A673 (cell line): Measurements from ENCODE around the gene TREML2. TPM values are rescaled to one million over a fixed set of nuclear protein-coding genes. Genes with fewer than 3 reads are reported as not detected.

Experiments
- BruUV-seq: library from RNA; stranded (reverse); fragments of 400-500 nt; replicated peaks from 2 replicates; lab custom pipeline; 2021; lab: Mats Ljungman, UMichigan
- CTCF ChIA-PET: fragments of 300-600 bp; sonication (Branson Sonifier 250); formaldehyde crosslinking; loops from one replicate; lab custom pipeline; 2022; ENCODE audit warnings: antibody characterized with exemption; lab: Charles Lee
- POLR2A ChIA-PET: fragments of 300-600 bp; sonication (Branson Sonifier 250); formaldehyde crosslinking; loops from one replicate; lab custom pipeline; 2022; ENCODE audit warnings: antibody characterized with exemption; ENCODE audit not compliant: low non-redundant PET; lab: Charles Lee
- DNase-seq: peaks from one replicate; pipeline ENCODE4 v3.0.0-alpha.2; 2015; ENCODE audit warnings: low spot score
- H3K27ac ChIP-seq: fragments of 200-600 bp; sonication (generic); 2 replicates; pipeline ENCODE4 v1.5.1; 2016; ENCODE audit warnings: mixed run types, low read depth, mild to moderate bottlenecking, mixed read lengths, antibody characterized with exemption, low read length; ENCODE audit not compliant: poor library complexity, severe bottlenecking
- H3K27me3 ChIP-seq: fragments of 200-600 bp; sonication (generic); replicated peaks from 2 replicates; pipeline ENCODE4 v1.6.1; 2017; ENCODE audit warnings: mixed run types, low read depth, mild to moderate bottlenecking, mixed read lengths, antibody characterized with exemption, low read length; ENCODE audit not compliant: insufficient read depth, poor library complexity
- H3K36me3 ChIP-seq: fragments of 200-600 bp; sonication (generic); 2 replicates; pipeline ENCODE4 v1.6.1; 2016; ENCODE audit warnings: mixed run types, mild to moderate bottlenecking, mixed read lengths, antibody characterized with exemption, low read length; ENCODE audit not compliant: insufficient read depth, poor library complexity, severe bottlenecking
- H3K4me1 ChIP-seq: fragments of 200-600 bp; sonication (generic); 2 replicates; pipeline ENCODE4 v1.6.1; 2017; ENCODE audit warnings: mixed run types, mild to moderate bottlenecking, mixed read lengths, antibody characterized with exemption, low read length; ENCODE audit not compliant: insufficient read depth, poor library complexity, severe bottlenecking
- H3K4me3 ChIP-seq: fragments of 200-600 bp; sonication (generic); 2 replicates; pipeline ENCODE4 v1.5.1; 2016; ENCODE audit warnings: low read depth, mixed run types, mild to moderate bottlenecking, mixed read lengths, low read length; ENCODE audit not compliant: poor library complexity, severe bottlenecking
- H3K9me3 ChIP-seq: fragments of 200-600 bp; sonication (generic); 2 replicates; pipeline ENCODE4 v1.6.1; 2016; ENCODE audit warnings: mixed run types, low read depth, mild to moderate bottlenecking, mixed read lengths, antibody characterized with exemption, low read length; ENCODE audit not compliant: poor library complexity, severe bottlenecking
- EZH2 ChIP-seq: fragments of 200-600 bp; sonication (generic); IDR thresholded peaks from 2 replicates; pipeline ENCODE4 v1.6.1; 2017; ENCODE audit warnings: borderline replicate concordance, low read depth, mild to moderate bottlenecking, mixed read lengths, antibody characterized with exemption, low read length; ENCODE audit not compliant: poor library complexity, severe bottlenecking
- intact Hi-C: fragments of 100-400 bp; cut with micrococcal nuclease; formaldehyde crosslinking; loops from one replicate; pipeline ENCODE4 v1.10.0; 2022; ENCODE audit not compliant: unreplicated experiment
- total RNA-seq: library from RNA; stranded (reverse); gene quantifications from 2 replicates; pipeline ENCODE4 v1.2.3, GENCODE V29; 2021
- TF ChIP-seq, protein P1 (sequence below): fragments of 300-800, 200-600 bp; sonication (generic); conservative IDR thresholded peaks from 2 replicates; pipeline ENCODE4 v1.5.1; 2017; ENCODE audit warnings: low read depth, mild to moderate bottlenecking, antibody characterized with exemption, low read length, moderate library complexity, mixed read lengths

Gene TREML2
- total RNA-seq, 1 experiment from 2014 or later = not detected

DNA sequence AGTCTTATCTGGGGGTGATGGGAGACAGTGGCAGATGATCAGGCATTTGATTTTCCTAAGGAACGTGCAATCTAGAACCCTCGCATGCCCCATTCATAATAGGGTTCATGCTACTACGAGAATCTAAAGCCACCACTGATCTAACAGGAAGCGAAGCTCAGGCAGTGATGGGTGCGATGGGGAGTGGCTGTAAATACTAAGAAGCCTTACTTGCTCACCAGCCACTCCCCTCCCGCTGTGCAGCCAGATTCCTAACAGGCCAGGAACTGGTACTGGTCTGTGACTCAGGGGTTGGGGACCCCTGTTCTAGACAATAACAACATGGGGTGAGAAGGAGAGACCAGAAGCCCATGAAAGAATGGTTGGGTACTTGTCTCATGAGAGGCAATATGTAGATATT lies 31.7 kb upstream of the TREML2 start:
- H3K4me1 ChIP-seq = no peaks in the 10 kb centered on the region
- TF ChIP-seq, protein P1, sequence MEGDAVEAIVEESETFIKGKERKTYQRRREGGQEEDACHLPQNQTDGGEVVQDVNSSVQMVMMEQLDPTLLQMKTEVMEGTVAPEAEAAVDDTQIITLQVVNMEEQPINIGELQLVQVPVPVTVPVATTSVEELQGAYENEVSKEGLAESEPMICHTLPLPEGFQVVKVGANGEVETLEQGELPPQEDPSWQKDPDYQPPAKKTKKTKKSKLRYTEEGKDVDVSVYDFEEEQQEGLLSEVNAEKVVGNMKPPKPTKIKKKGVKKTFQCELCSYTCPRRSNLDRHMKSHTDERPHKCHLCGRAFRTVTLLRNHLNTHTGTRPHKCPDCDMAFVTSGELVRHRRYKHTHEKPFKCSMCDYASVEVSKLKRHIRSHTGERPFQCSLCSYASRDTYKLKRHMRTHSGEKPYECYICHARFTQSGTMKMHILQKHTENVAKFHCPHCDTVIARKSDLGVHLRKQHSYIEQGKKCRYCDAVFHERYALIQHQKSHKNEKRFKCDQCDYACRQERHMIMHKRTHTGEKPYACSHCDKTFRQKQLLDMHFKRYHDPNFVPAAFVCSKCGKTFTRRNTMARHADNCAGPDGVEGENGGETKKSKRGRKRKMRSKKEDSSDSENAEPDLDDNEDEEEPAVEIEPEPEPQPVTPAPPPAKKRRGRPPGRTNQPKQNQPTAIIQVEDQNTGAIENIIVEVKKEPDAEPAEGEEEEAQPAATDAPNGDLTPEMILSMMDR = no peak
- no peak for TF ChIP-seq EZH2
- POLR2A ChIA-PET = no interaction called here
- DNase-seq = no peak
- H3K36me3 ChIP-seq = no peaks in the 10 kb centered on the region
- no peaks in the 10 kb centered on the region for H3K9me3 ChIP-seq
- peaks cover 11% of the 10 kb centered on the region for H3K27me3 ChIP-seq
- no TSS peak for BruUV-seq
- H3K4me3 ChIP-seq = no peak overlapping the region
- H3K27ac ChIP-seq = no peak overlapping the region
- CTCF ChIA-PET = no interaction called here
- intact Hi-C loops = no loop called here

DNA sequence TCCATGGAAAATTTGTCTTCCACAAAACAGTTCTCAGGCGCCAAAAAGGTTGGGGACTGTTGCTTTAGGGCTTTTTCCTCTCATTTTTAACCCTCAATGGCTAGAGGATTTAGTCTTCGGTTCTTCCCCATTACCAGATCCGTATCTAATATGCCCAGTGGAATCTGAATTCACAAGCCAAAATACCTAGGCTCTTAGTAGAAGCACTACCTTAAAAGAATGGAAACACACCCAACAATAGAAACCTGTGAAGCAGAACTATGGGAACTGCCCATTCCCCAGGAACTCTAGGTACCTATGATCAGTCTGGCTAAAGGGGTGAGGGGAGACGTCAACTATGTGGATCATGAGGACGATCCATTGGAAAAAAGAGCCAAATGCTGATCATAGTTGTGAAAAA lies 30.3 kb upstream of the TREML2 start:
- ChIA-PET POLR2A (no interaction called here), CTCF (no interaction called here)
- no TSS peak for BruUV-seq

DNA sequence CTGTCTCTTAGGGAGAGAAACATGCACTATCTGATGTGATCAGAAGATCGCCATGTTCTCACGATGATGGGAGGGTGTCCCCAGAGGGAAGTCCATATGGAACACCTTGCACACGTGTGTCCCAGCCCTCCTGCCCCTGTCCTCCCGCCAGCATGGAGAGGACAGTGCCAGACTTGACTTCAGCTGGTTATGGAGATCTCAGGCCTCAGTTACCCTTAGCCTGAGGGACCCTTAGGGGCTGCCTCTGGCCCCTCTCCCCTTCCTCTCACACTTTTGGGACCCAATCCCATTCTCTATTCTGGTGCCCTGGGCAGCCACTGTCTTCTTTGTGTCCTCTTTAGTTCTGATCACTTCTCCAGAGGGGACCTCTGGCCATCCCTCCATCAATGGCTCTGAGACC lies 28.8 kb upstream of the TREML2 start:
- no peak overlapping the region for H3K4me3 ChIP-seq
- POLR2A ChIA-PET = no interaction called here
- H3K36me3 ChIP-seq = no peaks in the 10 kb centered on the region
- intact Hi-C loops = no loop called here
- no peak for DNase-seq
- CTCF ChIA-PET = no interaction called here
- H3K27me3 ChIP-seq = no peaks in the 10 kb centered on the region
- H3K4me1 ChIP-seq = no peaks in the 10 kb centered on the region
- BruUV-seq = no TSS peak
- no peaks in the 10 kb centered on the region for H3K9me3 ChIP-seq
- TF ChIP-seq, protein P1 = no peak
- no peak for TF ChIP-seq EZH2
- H3K27ac ChIP-seq = no peak overlapping the region

More for the DNA sequence above, 30.3 kb upstream of the TREML2 start:
- intact Hi-C loops = no loop called here
- peaks cover 4% of the 10 kb centered on the region for H3K27me3 ChIP-seq
- H3K27ac ChIP-seq = no peak overlapping the region
- H3K4me3 ChIP-seq = no peak overlapping the region
- H3K9me3 ChIP-seq = no peaks in the 10 kb centered on the region
- no peaks in the 10 kb centered on the region for H3K36me3 ChIP-seq
- no peak for TF ChIP-seq EZH2
- TF ChIP-seq, protein P1 = no peak
- H3K4me1 ChIP-seq = no peaks in the 10 kb centered on the region
- no peak for DNase-seq
